ENCODE results near the gene COPS2.
A peak's percentile ranks its signal among the peaks of the same experiment; 100 is the strongest.
"Not testable (repeated sequence)": the region's sequence is repeated elsewhere in the genome, so short reads cannot be mapped to it uniquely, and the experiment has no call there.

Gene COPS2

DNA sequence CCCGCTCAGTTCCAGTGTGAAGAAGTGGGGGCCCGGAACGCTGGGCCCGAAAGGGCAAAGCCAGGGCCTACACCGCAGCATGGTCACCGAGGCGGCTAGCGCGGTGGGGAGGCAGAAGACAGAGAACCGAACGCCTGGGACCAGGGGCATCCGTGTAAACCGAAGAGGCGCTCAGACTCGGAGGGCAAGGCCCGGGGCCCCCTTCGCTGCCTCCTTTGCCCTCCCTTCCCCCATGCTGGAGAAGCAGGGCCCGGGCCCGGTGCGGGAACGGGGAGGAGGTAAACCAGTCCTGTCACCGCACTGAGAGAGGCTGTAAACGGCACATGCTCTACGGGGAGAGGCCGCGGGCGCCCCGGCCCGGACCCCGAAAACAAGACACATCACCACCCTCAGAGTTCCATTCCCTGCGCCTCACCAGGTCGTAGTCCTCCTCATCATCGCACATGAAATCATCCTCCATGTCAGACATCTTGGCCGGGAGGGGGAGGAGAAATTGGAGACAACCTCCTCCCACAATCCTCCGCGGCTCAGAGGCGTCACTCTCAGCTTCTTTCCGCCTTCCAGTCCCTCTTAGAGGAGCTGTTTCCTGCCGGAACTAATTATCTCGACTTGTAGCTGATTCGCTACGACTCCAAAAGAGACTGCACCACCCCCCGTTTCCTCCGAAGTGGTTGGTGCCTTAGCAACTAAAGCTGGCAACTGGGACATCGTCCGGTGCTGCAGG lies at the start of gene COPS2:
TSS of gene COPS2 (minus strand) at position 490 of the 724 bp plus-strand sequence. CDS start at position 469, 21 bp downstream.
- DNase-seq (ENCODE audit: low read depth) = peak; percentile 69

DNA sequence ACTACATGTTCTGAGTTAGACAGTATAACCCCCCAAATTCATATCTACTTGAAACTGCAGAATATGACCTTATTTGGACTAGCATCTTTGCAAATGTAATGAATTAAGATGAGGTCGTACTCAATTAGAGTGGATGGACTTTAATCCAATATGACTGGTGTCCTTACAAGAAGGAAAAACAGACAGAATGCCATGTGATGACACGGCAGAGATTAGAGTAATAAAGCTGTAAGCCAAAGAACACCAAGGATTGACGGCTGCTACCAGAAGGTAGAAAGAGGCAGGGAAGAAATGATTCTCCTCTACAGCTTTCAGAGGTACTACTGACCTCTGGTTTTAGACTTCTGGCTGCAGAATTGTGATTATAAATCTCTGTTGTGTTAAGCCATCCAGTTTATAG lies 44.9 kb upstream of the COPS2 start:
- no peak for DNase-seq (ENCODE audit: low read depth)

DNA sequence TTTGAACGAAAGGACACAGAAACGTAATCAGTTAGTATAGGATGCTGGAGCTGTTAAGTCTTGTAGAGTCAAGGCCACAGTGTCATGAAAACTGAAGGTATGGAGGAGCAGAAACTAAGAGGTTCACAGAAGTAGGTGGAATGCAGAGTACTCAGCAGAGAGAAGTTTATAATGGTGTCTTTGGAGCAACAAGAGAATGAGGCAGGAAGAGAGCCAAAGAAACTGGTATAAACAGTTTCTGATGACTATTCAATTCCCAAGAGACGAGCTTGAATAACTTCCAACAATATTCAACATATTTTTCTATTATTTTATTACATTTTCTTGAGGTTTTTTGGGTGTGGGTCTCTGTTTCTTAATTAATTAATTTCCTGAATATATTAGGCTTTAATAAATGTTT lies 44.3 kb upstream of the COPS2 start:
- DNase-seq (ENCODE audit: low read depth) = no peak

DNA sequence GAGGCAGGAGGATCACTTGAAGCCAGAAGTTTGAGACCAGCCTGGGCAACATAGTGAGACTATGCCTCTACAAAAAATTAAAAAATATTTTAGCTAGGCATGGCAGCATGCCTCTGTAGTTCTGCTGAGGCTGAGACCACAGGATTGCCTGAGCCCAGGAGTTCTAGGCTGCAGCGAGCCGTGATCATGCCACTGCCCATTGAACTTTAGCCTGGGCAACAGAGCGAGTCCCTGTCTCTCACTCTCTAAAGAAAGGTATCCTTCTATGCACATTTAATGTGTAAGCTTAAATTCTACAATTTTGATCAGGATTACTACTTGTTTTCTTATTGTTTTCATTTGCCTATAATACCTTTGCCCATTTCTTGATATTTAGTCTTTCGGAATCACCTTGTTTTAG lies 41.5 kb upstream of the COPS2 start:
- DNase-seq (ENCODE audit: low read depth) = no peak

DNA sequence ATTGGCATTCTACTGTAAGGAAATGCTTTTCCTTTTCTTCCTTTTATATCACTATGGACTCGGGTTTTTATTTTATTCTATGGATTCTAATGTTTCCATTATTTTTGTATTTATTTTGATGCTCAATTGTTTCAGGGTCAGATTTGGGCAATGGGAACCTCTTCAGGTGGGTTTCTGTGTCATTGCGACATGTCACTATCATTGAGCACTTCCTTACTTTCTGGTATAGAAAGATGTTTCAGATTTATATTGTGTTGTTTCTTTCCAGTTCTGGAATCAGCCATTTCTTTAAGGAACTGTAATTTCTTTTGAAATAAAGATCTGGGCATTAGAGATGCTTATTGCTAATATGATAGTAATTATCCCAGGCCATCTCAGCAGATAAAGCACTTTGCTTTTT lies 36.5 kb upstream of the COPS2 start:
- DNase-seq (ENCODE audit: low read depth) = no peak

DNA sequence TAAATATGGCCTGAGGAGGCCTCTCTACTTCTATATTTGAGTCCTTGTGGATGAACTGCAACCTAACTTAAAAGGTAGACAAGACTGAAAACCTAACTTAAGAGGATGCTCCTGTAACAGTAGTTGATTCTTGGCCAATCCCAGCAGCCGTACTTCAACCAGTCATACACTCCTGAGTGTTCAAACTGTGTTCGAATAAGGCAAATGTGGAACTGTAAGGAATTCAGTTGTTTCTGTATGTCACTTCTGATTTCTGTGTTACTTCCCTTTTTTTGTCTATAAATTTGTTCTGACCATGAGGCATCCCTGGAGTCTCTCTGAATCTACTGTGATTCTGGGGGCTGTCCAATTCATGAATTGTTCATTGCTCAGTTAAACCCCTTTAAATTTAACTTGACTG lies 35.2 kb upstream of the COPS2 start:
- no peak for DNase-seq (ENCODE audit: low read depth)

DNA sequence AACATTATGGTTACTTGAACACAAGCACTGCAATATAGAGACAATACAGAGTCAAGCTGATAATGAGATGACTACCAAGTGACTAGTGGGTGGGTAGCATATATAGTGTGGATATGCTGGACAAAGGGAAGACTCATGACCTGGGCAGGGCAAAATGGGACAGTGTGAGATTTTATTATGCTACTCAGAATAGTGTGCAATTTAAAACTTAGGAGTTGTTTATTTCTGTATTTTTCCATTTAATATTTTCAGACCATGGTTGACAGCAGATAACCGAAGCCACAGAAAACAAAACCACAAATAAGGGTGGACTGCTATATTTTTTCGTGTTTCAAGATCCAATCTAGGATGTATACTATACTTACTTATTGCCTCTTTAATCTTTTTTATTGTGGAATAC lies 34.2 kb upstream of the COPS2 start:
- DNase-seq (ENCODE audit: low read depth) = no peak

DNA sequence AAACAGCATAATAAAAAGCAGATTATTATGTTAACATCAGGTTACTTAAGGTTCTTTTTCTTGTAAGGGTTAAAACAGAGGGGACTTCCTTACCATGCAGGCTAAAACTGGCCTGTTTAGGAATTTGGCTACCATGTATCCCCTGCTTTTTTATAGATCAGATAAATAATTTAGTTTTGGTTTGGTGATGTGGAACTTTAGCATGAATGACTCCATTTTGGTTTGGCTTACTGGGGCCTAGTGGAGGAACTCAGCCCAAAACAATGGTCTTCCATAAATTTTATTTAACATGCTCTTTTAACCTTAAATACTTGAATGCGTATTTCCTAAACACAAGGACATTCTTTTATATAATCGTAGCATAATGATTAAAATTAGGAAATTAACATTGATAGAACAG lies 33.5 kb upstream of the COPS2 start:
- no peak for DNase-seq (ENCODE audit: low read depth)

DNA sequence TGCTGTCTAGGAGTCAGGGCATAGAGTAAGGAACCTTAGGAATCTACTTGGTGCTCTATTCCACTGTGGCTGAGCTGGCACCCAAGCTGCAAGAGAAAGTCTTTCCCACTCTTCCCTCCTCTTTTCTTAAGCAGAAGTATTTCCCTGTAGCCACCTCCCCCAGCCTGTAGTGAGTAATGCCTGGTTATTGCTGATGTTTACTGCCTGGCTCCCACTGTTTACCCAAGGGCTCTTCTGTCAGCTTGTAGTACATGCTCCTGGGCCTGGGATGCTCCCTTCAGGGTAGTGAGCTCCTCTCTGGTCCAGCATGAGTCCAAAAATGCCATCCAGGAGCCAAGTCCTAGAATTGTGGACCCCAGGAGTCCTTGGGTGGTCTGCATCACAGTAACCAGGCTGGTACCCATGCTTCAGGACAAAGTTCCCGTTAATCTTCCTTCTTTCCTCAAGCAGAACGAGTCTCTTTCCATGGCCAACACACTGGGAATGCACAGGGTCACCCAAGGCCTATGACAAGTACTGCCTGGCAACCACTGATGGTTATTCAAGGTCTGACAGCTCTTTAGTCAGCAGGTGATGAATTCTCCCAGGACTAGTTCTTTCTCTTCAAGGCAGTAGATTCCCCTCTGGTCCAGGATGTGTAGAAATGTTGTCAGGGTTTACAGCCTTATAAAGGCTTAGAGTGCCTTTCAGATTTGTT lies 32.3 kb upstream of the COPS2 start:
- no peak for DNase-seq (ENCODE audit: low read depth)

DNA sequence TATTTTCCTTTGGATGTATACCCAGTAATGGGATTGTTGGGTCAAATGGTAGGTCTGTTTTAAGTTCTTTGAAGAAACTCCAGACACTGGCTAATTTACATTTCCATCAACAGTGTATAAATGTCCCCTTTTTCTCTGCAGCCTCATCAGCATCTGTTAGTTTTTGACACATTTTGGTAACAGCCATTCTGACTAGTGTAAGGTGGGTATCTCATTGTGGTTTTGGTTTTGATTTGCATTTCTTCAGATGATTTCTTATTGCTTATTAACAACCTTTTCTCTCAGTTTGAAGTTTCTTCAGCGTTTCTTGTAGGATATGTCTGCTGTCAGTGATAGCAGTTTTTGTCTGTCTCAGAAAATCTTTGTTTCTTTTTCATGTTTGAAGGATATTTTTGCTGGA lies 30.1 kb upstream of the COPS2 start:
- DNase-seq (ENCODE audit: low read depth) = no peak

DNA sequence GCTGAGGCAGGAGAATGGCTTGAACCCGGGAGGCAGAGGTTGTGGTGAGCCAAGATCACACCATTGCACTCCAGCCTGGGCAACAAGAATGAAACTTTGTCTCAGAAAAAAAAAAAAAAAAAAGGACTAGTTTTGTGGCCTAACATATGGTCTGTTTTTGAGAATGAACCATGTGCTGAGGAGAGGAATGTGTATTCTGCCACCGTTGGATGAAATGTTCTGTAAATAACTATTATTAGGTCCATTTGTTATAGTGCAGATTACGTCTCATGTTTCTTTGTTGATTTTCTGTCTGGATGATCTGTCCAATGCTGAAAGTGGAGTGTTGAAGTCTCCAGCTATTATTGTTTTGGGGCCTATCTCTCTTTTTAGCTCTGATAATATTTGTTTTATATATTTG lies 28.3 kb upstream of the COPS2 start:
- not testable (repeated sequence) for DNase-seq (ENCODE audit: low read depth)

DNA sequence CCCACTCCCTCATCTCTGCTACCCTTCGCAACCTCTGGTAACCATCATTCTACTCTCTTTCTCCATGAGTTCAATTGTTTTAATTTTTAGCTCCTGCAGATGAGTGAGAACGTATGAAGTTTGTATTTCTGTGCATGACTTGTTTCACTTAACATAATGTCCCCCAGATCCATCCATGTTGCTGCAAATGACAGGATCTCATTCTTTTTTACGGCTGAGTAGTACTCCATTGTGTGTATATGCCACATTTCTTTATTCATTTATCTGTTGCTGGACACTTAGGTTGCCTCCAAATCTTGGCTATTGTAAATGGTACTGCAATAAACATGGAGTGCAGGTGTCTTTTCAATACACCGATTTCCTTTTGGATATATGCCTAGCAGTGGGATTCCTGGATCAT lies 26.7 kb upstream of the COPS2 start:
- DNase-seq (ENCODE audit: low read depth) = no peak

DNA sequence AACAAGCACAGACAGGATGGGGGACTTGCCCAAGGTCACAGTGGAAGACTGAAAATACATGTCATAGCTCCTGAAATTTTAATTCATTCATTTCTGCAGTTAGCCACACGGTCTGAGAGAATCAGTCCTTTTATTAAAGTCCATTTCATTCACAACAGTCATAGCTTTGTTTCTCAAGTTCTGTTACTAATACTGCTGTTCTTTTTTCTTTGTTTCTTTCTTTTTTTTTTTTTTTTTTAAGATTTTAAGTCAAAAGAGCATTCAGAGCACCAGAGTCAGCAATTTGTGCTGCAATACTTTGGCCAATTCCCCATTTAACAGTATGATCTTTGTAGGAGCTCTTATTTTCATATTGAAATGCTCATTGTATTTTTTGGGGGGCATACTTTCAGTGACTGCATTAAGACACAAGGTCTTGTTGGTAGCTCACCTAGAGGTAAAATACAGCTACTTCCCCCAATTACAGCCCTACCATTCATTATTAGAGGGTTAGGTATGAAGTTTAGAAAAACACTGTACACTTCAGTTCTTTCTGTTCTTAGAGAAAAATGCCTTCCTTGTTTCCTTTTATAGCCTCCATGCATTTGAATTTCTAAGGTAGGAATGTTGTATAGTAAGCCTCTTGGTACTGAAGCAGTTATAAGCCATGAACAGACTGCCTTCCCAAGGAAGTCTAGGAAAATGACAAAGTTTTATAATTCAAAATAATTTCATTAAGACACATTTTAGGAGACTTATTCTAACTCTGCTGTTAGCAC lies 24.2 kb upstream of the COPS2 start:
- DNase-seq (ENCODE audit: low read depth) = no peak

DNA sequence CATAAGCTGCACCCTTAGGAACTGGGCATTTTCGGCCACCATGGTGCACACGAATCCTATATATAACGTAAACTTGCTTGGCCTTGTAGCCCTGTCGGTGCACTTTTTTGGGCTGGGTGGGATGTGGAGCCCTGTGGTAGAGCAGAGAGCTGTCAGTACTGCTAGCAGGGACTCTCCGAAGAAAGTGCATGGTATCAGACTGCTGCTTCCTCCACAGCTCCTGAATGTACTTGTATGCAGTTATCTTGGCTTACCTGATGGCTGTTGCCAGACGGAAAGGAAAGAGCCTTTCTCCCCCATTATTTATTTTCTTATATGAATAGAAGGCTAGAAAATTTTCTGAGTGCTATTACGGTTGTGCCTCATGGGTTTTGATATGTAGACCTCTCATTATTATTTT lies 23.1 kb upstream of the COPS2 start:
- no peak for DNase-seq (ENCODE audit: low read depth)

DNA sequence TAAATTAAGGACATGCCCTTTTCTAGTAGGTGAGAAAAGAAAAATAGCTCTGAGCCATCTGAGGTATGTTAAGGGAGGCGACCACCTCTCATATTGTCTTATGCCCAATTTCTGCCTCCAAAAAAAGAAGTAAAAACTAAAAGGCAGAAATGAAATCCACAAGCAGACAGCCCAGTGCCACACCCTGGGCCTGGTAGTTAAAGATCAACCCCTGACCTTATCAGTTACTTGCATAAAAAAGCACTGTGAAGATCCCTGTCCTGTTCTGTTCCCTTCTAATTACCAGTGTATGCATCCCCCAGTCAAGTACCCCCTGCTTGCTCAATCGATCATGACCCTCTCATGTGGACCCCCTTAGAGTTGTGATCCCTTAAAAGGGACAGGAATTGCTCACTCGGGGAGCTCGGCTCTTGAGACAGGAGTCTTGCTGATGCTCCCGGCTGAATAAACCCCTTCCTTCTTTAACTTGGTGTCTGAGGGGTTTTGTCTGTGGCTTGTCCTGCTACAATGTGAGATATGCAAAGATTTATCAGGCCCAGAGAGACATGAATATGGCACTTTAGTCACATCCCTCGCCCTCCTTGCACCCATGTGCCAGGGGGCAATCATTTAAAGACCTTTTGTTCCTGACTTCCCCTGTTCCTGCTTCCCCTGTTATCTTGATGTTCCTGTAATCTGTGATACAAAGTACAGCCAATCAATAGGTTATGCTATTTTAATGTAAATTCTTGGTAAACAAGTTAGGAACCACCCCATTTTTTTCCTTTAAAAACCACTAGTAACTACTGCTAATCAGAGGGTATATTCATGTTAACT lies 20.4 kb upstream of the COPS2 start:
- not testable (repeated sequence) for DNase-seq (ENCODE audit: low read depth)

DNA sequence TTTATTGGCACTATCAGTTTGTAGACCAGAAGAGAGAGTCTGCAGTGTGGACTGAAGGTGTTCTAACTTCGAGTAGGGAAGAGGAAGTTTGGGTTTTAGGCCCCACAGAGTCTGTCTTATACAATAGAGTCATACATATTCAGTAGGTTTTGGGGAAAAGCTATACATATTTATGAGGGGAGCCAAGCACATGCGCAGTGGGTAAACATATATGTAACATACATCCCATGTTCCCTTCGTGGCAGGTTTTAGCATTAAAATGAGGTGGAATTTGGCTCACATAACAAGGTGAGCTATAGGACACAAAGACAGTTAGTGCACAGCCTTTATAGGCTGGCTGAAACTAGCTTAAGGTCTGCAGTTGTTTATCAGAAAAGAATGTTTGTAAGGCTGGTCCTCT lies 19.5 kb upstream of the COPS2 start:
- DNase-seq (ENCODE audit: low read depth) = no peak

DNA sequence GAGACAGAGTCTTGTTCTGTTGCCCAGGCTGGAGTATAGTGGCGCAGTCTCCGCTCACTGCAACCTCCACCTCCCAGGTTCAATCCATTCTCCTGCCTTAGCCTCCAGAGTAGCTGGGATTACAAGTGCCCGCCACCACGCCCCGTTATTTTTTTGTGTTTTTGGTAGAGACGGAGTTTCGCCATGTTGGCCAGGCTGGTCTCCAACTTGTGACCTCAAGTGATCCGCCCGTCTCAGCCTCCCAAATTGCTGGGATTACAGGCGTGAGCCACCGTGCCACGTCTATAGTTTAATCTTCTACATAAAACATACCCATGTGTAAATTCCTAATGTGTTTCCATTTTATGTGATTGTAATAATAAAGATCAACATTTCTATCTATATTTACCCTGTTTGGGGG lies 16.4 kb upstream of the COPS2 start:
- no peak for DNase-seq (ENCODE audit: low read depth)

DNA sequence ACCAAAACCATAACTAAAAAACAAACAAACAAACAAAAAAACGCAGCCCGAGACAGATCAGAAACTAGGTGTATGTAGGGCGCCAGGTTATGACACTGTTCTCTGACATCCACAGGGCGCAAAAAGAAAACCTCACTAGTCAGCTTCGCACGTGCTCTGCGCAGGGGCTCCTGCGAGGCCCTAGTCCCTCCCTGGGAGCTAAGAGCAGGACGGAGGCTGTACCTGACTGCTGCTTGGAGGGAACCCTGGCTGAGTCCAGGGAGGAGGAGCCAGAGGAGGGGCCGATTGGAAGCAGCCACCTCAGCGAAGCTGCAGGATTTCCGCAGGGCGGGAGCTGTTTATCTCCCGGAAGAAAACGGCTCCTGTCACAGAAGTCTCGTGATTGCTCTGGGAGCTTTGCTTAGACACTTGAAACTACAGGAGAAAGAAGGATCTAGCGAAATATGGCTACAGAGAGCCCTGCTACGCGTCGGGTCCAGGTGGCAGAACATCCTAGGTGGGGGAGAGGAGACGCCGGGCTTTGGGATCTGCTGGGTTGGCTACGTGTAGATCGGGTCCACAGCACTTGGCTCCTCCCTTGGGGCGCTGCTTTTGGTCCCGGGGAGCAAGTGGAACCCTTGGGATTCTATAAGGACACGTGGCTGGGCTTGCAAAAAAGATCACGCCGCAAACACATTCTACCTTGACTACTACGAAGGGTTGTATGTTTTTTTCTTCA lies 14.6 kb upstream of the COPS2 start, which contains the start of gene GALK2:
TSS of gene GALK2 (plus strand) at position 368 of the 718 bp plus-strand sequence. CDS start at position 444, 76 bp downstream.
- DNase-seq (ENCODE audit: low read depth) = peak; percentile 33

DNA sequence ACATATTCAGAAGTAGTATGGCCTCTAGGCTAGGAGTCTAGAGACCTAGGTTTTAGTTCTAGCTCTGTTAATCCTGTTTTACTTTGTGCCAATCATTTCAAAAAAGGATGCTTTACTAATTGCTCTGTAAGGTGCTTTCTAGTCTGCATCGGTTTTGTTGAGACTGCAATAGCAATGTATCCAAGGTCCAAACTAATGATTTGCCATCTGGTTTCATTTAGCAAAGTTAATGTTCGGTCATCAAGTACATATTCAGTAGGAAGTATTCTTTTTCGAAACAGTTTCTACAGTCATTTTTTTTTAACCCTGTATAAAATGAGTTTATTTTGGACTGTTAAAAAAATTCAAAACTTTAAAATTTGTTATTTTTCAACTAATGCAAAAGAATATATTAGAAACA lies 12.6 kb upstream of the COPS2 start:
- no peak for DNase-seq (ENCODE audit: low read depth)

DNA sequence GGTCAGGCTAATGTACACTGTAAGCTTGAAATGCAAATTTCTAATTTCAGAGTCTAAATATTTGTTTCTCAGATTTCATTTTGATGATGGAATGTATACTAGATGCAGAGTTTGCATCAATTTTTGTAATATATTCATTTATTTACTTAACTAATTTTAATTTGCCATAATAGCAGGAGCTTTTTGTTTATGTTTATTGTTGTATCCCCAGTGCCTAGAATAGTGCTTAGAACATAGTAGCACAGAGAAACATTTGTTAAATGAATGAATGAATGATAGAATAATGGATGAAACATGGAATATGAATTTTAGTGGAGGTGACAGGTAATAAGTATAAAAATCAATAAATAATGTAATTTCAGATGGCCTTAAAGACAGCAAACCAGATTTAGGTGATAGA lies 9.5 kb upstream of the COPS2 start:
- no peak for DNase-seq (ENCODE audit: low read depth)

DNA sequence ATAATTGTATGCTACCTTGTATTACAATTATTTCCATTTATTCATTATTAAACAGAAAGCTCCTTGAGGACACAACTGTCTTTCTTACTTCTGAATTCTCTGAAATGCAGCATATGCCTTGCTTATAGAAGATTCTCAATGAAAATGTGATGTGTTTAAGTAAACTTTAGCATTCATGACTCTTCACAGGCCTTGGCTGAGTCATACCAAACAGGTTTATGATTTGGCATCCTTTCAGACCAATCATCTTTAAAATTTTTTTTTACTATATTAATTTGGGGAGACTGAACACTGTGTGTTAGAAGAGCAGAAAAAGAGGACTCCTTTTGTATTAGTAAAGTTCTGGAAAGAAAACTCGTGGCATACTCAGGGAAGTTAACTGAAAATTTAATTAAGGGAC lies 8.3 kb upstream of the COPS2 start:
- no peak for DNase-seq (ENCODE audit: low read depth)

All from stimulated activated CD8-positive, alpha-beta memory T cell treated with anti-CD3 and anti-CD28 coated beads, Interleukin-15, amount 100 ng/mL, for 24 hours (primary cell).